Progenitor cell of endocrine pancreas (in vitro differentiated cells): ENCODE data around the gene KCNMA1. TPM values are rescaled to one million over a fixed set of nuclear protein-coding genes. Genes with fewer than 3 reads are reported as not detected.

Experiments
- DNase-seq: peaks from one replicate; pipeline ENCODE4 v3.0.0; 2021; ENCODE audit warnings: low spot score; ENCODE audit not compliant: unreplicated experiment
- H3K27ac Mint-ChIP-seq: 2 replicates; pipeline ENCODE4 v1.8.0; 2021; ENCODE audit warnings: mild to moderate bottlenecking, moderate library complexity, mixed read lengths
- H3K27me3 Mint-ChIP-seq: 2 replicates; pipeline ENCODE4 v1.8.0; 2021; ENCODE audit warnings: mixed read lengths
- H3K36me3 Mint-ChIP-seq: 2 replicates; pipeline ENCODE4 v1.8.0; 2022; ENCODE audit warnings: mixed read lengths; ENCODE audit not compliant: insufficient read depth
- H3K4me1 Mint-ChIP-seq: 2 replicates; pipeline ENCODE4 v1.8.0; 2021; ENCODE audit warnings: low read depth, mixed read lengths
- H3K4me3 Mint-ChIP-seq: 2 replicates; pipeline ENCODE4 v1.8.0; 2021; ENCODE audit warnings: low read depth, mild to moderate bottlenecking, moderate library complexity, mixed read lengths
- H3K9me3 Mint-ChIP-seq: 2 replicates; pipeline ENCODE4 v1.8.0; 2021; ENCODE audit warnings: low read depth, mixed read lengths
- total RNA-seq: library from RNA; stranded (reverse); gene quantifications from 2 replicates; pipeline ENCODE4 v1.2.1, GENCODE V29; 2021
- TF ChIP-seq, protein P1 (sequence below): fragments of 200-600 bp; sonication (generic); IDR thresholded peaks from one replicate; pipeline ENCODE4 v1.5.0; 2021; ENCODE audit warnings: antibody characterized with exemption, mild to moderate bottlenecking; ENCODE audit not compliant: unreplicated experiment

The KCNMA1 gene
- total RNA-seq, 1 donor from 2014 or later, result 5.8 TPM

DNA sequence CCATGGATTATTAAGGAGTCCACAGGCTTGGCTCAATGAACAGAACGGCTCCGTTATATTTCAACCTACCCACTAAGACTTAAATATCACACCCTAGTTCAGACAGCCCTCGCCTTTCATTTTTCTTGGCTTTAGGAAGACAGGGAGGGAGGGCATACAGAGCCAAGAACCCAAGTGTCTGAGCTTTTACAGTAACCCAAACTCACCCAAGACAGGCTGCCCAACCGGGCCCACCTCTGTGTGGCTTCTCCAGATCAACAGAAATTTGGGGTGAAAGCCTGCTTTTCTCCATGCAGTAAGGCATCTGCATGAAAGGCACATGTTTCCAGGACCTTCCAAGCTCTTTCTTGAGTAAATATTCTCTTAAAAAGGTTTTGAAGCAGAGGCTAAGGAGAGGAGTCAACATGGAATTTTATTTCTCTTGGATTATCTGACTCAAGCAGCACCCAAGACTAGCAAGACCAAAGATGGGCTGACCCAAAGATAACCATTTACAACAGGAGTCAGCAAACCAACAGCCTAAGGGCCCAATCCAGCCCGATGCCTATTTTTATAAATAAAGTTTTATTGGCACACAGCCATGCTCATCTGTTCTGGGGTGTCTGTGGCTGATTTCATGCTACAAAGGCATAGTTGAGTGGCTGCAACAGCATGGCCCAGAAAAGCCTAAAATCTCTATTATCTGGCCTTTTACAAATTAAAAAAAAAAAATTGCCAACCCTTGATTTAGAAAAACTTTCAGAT, 90.1 kb downstream of the KCNMA1 start:
- H3K27ac Mint-ChIP-seq, result no peak overlapping the region
- DNase-seq, result no peak
- peaks cover 23% of the 10 kb centered on the region for H3K27me3 Mint-ChIP-seq
- no peaks in the 10 kb centered on the region for H3K36me3 Mint-ChIP-seq
- H3K4me3 Mint-ChIP-seq, result no peak overlapping the region
- H3K9me3 Mint-ChIP-seq, result peaks cover 8% of the 10 kb centered on the region
- TF ChIP-seq, protein P1, sequence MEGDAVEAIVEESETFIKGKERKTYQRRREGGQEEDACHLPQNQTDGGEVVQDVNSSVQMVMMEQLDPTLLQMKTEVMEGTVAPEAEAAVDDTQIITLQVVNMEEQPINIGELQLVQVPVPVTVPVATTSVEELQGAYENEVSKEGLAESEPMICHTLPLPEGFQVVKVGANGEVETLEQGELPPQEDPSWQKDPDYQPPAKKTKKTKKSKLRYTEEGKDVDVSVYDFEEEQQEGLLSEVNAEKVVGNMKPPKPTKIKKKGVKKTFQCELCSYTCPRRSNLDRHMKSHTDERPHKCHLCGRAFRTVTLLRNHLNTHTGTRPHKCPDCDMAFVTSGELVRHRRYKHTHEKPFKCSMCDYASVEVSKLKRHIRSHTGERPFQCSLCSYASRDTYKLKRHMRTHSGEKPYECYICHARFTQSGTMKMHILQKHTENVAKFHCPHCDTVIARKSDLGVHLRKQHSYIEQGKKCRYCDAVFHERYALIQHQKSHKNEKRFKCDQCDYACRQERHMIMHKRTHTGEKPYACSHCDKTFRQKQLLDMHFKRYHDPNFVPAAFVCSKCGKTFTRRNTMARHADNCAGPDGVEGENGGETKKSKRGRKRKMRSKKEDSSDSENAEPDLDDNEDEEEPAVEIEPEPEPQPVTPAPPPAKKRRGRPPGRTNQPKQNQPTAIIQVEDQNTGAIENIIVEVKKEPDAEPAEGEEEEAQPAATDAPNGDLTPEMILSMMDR, result no peak
- no peaks in the 10 kb centered on the region for H3K4me1 Mint-ChIP-seq

DNA sequence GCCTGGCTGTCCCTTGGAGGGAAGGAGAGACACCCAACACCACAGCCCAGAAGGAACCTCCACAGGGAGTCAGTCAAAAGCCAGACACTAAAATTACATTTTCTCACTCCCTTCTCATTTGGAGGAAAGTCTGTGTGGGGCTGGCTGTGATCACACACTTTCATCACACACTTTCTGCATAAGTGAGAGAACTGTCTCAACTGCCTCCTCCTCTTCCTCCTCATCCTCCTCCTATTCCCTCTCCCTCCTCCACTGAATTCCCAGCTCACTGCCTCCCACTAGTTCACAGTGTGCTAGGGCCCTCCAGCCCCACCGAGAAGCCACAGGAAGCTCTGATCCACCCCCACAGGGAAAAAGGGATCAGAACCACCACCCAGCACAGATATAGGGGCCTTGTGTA, 91.6 kb downstream of the KCNMA1 start:
- peaks cover 18% of the 10 kb centered on the region for H3K27me3 Mint-ChIP-seq
- no peak for DNase-seq
- TF ChIP-seq, protein P1, result no peak
- no peaks in the 10 kb centered on the region for H3K36me3 Mint-ChIP-seq
- no peak overlapping the region for H3K4me3 Mint-ChIP-seq
- H3K9me3 Mint-ChIP-seq, result peaks cover 8% of the 10 kb centered on the region
- no peaks in the 10 kb centered on the region for H3K4me1 Mint-ChIP-seq
- H3K27ac Mint-ChIP-seq, result no peak overlapping the region

DNA sequence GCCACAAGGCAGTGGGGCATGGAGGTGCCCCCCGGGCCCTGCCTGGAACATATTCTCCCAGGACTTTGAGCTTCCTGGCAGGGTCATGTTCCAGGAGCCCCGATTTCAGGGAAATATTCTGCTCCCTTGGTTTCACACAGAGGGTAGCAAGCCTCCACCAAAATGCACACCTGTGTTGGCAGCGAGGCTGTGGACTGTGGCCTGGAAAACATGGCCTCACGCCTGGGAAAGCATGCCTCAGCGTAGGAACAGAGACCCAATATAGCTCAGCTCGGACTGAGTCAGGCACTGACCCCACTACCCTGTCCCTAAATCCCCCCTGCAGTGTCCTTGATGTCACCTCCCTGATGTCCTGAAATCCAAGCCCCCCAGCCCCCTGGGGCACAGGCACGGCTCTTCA, 92.0 kb downstream of the KCNMA1 start:
- peaks cover 18% of the 10 kb centered on the region for H3K27me3 Mint-ChIP-seq
- no peak for DNase-seq
- H3K36me3 Mint-ChIP-seq, result no peaks in the 10 kb centered on the region
- H3K9me3 Mint-ChIP-seq, result peaks cover 8% of the 10 kb centered on the region
- TF ChIP-seq, protein P1, result no peak
- no peaks in the 10 kb centered on the region for H3K4me1 Mint-ChIP-seq
- H3K27ac Mint-ChIP-seq, result no peak overlapping the region
- no peak overlapping the region for H3K4me3 Mint-ChIP-seq

DNA sequence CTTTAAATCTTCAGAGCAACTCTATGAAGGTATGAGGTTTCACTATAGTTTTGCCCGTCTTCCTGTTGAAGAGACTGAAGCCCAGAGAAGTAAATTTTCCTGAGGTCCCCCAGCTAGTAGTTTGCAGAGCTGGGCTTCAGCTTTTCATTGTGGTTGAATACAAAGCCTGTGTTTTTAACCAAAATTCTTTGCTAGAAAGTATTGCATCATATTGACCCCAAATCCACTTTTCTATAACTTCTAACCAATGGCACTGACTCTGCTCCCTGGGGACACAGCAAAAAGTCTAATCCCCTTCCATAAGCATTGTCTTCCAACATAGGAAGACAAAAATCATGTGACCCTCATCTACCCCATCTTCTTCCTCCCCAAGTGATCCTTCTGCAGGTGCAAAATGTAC, 93.0 kb downstream of the KCNMA1 start:
- TF ChIP-seq, protein P1, result no peak
- Mint-ChIP-seq H3K36me3 (no peaks in the 10 kb centered on the region), H3K27me3 (peaks cover 14% of the 10 kb centered on the region), H3K9me3 (peaks cover 8% of the 10 kb centered on the region), H3K27ac (no peak overlapping the region), H3K4me3 (no peak overlapping the region), H3K4me1 (no peaks in the 10 kb centered on the region)
- DNase-seq, result no peak

DNA sequence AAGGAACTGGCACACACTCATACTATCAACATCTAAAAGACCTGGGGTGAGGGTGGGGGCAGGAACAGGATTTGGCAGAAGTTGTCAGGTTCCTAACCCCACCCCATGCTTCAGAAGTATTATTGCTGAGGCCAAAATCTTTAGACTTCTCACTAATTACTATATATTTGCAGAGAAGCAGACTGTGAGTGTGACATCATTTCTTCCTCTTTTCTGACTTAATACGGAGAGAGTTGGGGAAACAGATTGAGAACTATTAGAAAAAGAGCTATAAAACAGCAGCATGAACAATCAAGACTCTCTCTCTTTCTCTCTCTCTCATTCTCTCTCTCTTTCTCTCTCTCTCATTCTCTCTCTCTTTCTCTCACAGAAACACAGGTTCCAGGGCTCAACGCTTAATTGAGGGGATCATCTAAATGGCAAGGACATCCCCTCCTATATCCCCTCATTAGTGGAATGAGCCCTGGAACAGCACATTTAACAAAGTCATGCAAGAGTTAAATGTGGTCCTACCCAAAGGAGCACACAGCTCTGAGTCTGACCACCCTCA, 94.8 kb downstream of the KCNMA1 start:
- no peak overlapping the region for H3K4me3 Mint-ChIP-seq
- peaks cover 8% of the 10 kb centered on the region for H3K27me3 Mint-ChIP-seq

More for the DNA sequence above, 94.8 kb downstream of the KCNMA1 start:
- Mint-ChIP-seq H3K27ac (no peak overlapping the region), H3K36me3 (no peaks in the 10 kb centered on the region), H3K4me1 (no peaks in the 10 kb centered on the region), H3K9me3 (peaks cover 8% of the 10 kb centered on the region)
- no peak for DNase-seq
- TF ChIP-seq, protein P1, result no peak
